GM10847 (cell line): ENCODE measurements around the gene IL22RA1.

ENCODE experiments used
- POLR2A ChIP-seq: IDR thresholded peaks from 2 replicates; pipeline ENCODE4 v1.6.1; 2011; ENCODE audit not compliant: insufficient read length; ENCODE audit errors: extremely low read depth

IL22RA1 gene

GRCh38 chr1:24074817-24075589 lies 67.9 kb downstream of the IL22RA1 start:
- TF ChIP-seq POLR2A: no peak

- no peak for TF ChIP-seq POLR2A
Measured at GRCh38 chr1:24074196-24074595, 68.7 kb downstream of the IL22RA1 start.

GRCh38 chr1:24071941-24072340 lies 71.0 kb downstream of the IL22RA1 start:
- TF ChIP-seq POLR2A: no peak

GRCh38 chr1:24070821-24071393 lies 72.0 kb downstream of the IL22RA1 start:
- TF ChIP-seq POLR2A: no peak

GRCh38 chr1:24069817-24070216 lies 73.1 kb downstream of the IL22RA1 start:
- TF ChIP-seq POLR2A: no peak
